D341Med (cell line): ENCODE results near the gene RAE1.

ENCODE experiments used
- DNase-seq: peaks from one replicate; pipeline ENCODE4 v3.0.0; 2012; ENCODE audit warnings: low spot score

RAE1 gene

GRCh38 chr20:57388953-57389694 is 38.1 kb downstream of the RAE1 start:
- DNase-seq, result no peak

GRCh38 chr20:57389695-57390603 is 38.9 kb downstream of the RAE1 start:
- no peak for DNase-seq

GRCh38 chr20:57390604-57391438 is 39.8 kb downstream of the RAE1 start, which contains the start of gene RBM38:
RBM38 (plus strand) TSS chr20:57391396; CDS start chr20:57391582, 186 bp downstream.
- DNase-seq, result peak; percentile 99

- DNase-seq, result peak; percentile 67
These were observed 40.6 kb downstream of the RAE1 start for GRCh38 chr20:57391439-57392301.

GRCh38 chr20:57392512-57393271 is 41.6 kb downstream of the RAE1 start:
- no peak for DNase-seq

- no peak for DNase-seq
These were observed 42.5 kb downstream of the RAE1 start for GRCh38 chr20:57393321-57394120.

GRCh38 chr20:57394121-57395082 is 43.3 kb downstream of the RAE1 start:
- DNase-seq, result no peak

GRCh38 chr20:57395111-57395966 is 44.3 kb downstream of the RAE1 start:
- DNase-seq, result no peak

GRCh38 chr20:57396212-57396983 is 45.3 kb downstream of the RAE1 start:
- DNase-seq, result no peak

GRCh38 chr20:57396984-57397692 is 46.1 kb downstream of the RAE1 start:
- no peak for DNase-seq

GRCh38 chr20:57397693-57398108 is 46.6 kb downstream of the RAE1 start:
- no peak for DNase-seq

GRCh38 chr20:57398231-57398821 is 47.3 kb downstream of the RAE1 start:
- no peak for DNase-seq

- DNase-seq, result no peak
These were observed 48.0 kb downstream of the RAE1 start for GRCh38 chr20:57398901-57399535.

GRCh38 chr20:57399587-57400155 is 48.6 kb downstream of the RAE1 start:
- DNase-seq, result no peak
